M059J (cell line): ENCODE data around the gene PRKCE. TPM values are rescaled to one million over a fixed set of nuclear protein-coding genes. Genes with fewer than 3 reads are reported as not detected.

Source experiments
- DNase-seq: peaks from one replicate; pipeline ENCODE4 v3.0.0-alpha.2; 2012; ENCODE audit warnings: low read depth
- total RNA-seq: library from RNA; depleted of rRNA; stranded (reverse); fragments of >200 nt; shearing (Covaris generic); gene quantifications from 2 replicates; pipeline ENCODE4 v1.2.3, GENCODE V29; 2014

PRKCE gene
- total RNA-seq, 1 experiment from 2014 or later: 5.9 TPM

GRCh38 chr2:45960057-45960863 is 308.8 kb downstream of the PRKCE start:
- no peak for DNase-seq

DNA sequence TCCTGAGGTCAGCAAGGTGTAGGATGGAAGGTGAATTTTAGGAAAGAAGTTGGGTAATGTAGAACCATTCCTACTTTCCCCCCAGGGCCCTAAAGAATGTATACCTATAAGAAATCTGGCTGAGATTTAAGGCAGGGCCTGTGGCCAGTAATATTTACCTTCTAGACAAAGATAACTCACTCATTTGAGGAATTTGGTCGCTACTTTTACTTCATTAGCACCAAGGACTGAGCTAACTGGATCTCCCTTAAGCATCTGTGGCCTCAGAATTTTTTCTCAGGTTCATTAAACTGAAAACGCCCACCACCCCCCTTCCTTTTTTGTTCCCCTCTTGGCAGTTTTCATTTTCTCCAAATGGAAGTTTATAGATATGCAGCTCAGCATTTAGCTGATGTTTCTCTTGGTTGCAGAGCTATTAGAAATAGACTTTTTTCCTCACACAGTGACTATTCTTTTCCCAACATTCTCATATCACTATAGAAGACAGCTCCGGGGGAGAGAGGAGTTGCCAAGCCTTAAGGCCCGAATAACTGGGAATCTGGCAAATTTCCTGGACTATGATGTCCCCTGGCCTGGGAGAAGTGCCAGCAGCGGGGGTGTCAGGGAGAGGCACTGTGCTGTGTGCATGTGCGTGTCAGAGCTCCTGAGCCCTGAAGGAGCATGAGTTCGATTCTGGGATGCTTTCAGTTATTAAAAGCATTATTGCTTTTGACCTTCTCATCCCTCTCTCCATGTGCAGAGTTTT is 310.9 kb downstream of the PRKCE start:
- DNase-seq: peak; percentile 93

GRCh38 chr2:45963816-45964215 is 312.3 kb downstream of the PRKCE start:
- peak; percentile 47 for DNase-seq

- DNase-seq: peak; percentile 99
Measured at GRCh38 chr2:45964223-45964841, 312.9 kb downstream of the PRKCE start.

GRCh38 chr2:45964906-45965305 is 313.4 kb downstream of the PRKCE start:
- DNase-seq: no peak

GRCh38 chr2:45965871-45966498 is 314.5 kb downstream of the PRKCE start:
- DNase-seq: no peak

DNA sequence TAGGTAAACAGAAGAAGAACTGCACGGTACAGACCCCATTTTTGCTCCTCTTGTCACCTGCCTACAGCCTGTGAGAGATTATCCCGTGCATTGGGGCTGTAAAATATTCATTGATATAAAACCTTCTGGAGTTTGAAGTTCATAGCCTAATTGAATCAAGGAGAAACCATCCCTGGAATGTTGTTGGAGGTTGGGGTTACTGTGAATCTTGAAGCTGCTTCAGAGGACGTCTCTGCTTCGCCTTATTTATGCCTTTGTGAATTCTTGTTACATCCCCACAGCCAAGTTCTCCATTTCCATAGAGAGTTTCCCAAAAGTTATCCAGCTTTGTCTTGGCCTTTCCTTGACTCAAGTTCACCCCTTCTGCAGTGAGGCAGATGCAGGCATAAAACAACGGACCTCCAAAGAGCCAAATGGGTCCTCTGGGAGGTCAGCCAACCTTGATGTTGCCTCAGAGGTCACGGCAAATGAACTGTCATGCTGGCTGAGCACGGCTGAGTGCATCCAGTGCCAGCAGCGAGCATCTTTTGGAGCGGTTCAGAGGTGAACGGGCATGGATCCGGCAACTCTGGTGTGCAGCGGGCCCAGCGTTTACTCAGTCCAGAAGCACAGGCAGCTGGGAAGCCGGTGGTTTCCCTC is 317.6 kb downstream of the PRKCE start:
- DNase-seq: peak; percentile 14

DNA sequence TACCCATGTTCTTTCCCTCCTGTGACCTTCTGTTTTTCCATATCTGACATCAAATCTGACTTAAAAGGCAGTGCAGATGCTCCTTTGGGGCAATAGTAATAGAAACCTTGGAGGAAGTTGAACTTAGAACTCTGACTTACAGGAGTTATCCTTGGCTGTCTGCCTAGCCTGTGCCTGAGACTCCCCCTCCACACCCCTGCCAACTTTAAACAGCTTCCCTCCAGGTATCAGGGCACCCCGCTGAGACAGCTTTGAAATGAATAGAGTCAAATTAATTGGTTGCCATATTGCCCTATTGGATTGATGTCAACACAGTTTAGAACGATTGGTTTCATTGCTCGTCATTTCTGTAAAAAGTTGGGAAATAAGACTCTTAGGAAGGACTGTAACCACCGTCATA is 322.0 kb downstream of the PRKCE start:
- no peak for DNase-seq

DNA sequence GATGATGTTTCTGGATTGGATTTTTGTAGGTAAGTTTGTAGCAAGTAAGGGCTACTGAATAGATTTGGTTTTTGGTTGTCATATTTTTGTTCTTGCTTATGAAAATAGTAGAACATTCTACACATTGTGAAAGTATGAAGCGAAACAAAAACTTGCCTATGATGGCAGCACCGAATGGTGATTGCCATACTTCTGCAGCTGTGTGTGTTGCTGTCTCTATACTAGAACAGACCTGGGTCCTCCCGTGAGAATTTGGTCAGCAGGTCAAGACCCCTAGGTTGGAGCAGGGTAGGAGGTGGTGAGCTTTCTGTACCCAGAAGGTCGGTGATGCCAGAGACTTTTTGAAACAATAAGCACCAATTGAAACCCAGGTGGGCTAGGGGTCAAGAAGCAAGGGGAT is 322.6 kb downstream of the PRKCE start:
- no peak for DNase-seq

DNA sequence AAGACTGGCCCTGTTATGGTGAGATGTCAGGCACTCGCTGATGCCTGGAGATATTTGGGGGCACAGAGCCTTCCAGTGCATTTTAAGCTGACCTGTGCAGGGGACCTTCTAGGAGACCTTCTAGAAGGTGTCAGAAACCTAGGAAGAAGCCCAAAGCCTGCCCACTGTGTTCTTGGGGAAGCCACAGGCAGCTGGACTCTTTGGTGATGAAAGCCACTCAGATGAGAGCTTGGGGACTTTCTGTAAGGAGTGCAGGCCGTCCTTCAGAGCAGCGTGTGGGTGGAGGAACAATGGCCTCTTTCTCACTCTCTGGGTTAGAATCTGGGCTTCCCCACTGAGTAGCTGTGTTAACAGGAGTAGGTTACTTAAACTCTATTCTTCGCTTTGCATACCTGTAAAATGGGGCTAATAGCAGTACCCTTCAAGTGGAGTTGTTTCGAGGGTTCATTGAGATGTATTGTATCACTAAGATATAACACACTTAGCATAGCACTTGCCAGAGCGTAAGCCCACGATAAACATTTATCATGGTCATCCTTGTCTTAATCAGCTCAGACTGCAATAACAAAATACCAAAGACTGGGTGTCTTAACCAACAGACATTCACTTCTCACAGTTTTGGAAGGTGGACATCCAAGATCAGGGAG is 323.4 kb downstream of the PRKCE start:
- no peak for DNase-seq

- no peak for DNase-seq
Measured at GRCh38 chr2:45975752-45976517, 324.5 kb downstream of the PRKCE start.

GRCh38 chr2:45978302-45978859 is 326.9 kb downstream of the PRKCE start:
- DNase-seq: no peak

GRCh38 chr2:45979065-45979464 is 327.6 kb downstream of the PRKCE start:
- DNase-seq: no peak

GRCh38 chr2:45980161-45980865 is 328.8 kb downstream of the PRKCE start:
- DNase-seq: no peak

- DNase-seq: no peak
Measured at GRCh38 chr2:45981384-45981930, 330.0 kb downstream of the PRKCE start.

DNA sequence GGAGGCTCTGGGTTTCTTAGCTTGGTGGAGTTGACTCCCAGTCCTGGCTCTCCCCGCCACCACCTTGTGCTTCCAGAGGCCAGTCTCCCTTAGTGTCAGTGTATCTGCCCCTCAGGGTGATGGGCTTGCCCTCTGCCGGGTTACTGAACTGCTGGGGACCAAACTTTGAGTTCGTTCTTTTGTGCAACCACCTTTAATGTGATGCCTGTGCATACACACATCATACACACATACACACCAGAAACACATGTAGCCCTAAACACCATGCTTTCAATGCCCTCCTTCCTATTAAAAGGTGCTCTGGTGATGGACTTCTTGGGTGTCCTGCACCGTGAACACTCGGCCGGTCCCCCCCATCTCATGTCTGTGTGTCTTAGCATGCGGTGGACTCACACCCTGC is 330.6 kb downstream of the PRKCE start:
- no peak for DNase-seq

GRCh38 chr2:45983213-45983612 is 331.7 kb downstream of the PRKCE start:
- DNase-seq: no peak

GRCh38 chr2:45984366-45984765 is 332.9 kb downstream of the PRKCE start:
- no peak for DNase-seq

- DNase-seq: no peak
Measured at GRCh38 chr2:45984896-45985473, 333.5 kb downstream of the PRKCE start.
